PFSK-1 (cell line): ENCODE results near the gene WNK3.

Source experiments
- SIN3A ChIP-seq: IDR thresholded peaks from 2 replicates; pipeline ENCODE4 v1.6.1; 2012; ENCODE audit warnings: mild to moderate bottlenecking, low read length, moderate library complexity, borderline replicate concordance; ENCODE audit not compliant: insufficient read depth
- TF ChIP-seq, protein P1 (sequence below), 2 experiments: IDR thresholded peaks; 2 replicates each; pipeline versions ENCODE4 v1.6.1 to v1.8.0; 2011 to 2012; ENCODE audit warnings: low read depth in 2 of 2, low read length in 2 of 2, control low read depth in 1 of 2, inconsistent platforms in 1 of 2, mild to moderate bottlenecking in 1 of 2, moderate library complexity in 1 of 2; ENCODE audit not compliant: insufficient read depth in 1 of 2

DNA sequence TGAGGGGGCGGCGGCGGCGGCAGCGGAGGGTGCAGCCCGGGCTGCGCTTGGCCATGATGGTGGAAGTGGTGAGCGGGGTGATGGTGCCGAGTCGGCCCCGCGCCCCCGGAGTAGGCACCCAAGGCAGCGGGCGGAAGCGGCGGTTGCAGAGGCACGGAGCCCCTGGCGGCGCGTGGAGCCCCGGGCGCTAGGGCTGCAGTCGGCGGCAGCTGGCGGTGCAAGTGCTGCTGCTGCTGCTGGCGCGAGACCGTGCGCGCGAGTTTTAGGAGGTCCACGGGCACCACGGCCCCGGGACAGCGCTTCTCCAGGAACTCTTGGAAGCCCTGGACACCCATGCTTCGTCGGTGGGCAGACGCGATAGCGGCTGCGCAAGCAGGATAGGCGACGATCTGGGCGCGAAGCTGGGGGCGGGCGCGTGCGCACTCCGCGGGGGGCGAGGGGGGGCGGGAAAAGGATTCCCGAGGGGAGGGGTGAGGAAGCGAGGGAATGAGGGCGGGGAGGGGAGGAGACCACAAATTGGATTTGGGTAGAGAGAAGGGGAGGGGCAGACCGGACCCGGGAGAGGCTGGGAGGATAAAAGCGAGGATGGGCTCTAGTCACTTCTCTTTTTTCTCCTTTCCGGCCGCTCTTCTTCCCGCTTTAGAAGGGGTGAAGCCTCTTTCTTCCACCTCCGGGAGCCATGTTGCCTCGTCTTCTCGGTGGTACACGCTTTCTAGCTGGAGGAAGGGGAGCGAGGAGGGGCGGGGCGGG, 174.8 kb downstream of the WNK3 start, which contains the start of gene FAM120C:
- TF ChIP-seq, protein P1, sequence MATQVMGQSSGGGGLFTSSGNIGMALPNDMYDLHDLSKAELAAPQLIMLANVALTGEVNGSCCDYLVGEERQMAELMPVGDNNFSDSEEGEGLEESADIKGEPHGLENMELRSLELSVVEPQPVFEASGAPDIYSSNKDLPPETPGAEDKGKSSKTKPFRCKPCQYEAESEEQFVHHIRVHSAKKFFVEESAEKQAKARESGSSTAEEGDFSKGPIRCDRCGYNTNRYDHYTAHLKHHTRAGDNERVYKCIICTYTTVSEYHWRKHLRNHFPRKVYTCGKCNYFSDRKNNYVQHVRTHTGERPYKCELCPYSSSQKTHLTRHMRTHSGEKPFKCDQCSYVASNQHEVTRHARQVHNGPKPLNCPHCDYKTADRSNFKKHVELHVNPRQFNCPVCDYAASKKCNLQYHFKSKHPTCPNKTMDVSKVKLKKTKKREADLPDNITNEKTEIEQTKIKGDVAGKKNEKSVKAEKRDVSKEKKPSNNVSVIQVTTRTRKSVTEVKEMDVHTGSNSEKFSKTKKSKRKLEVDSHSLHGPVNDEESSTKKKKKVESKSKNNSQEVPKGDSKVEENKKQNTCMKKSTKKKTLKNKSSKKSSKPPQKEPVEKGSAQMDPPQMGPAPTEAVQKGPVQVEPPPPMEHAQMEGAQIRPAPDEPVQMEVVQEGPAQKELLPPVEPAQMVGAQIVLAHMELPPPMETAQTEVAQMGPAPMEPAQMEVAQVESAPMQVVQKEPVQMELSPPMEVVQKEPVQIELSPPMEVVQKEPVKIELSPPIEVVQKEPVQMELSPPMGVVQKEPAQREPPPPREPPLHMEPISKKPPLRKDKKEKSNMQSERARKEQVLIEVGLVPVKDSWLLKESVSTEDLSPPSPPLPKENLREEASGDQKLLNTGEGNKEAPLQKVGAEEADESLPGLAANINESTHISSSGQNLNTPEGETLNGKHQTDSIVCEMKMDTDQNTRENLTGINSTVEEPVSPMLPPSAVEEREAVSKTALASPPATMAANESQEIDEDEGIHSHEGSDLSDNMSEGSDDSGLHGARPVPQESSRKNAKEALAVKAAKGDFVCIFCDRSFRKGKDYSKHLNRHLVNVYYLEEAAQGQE (IDR thresholded peaks at IDR 0.05; ENCODE audit: insufficient read depth in 1 of 2, low read depth in 2 of 2, low read length in 2 of 2): no peak
- TF ChIP-seq SIN3A: no peak
